GM12891 (cell line): ENCODE measurements around the gene RPP38.

Experiments
- PAX5 ChIP-seq: IDR thresholded peaks from 2 replicates; pipeline ENCODE4 v1.6.1; 2011; ENCODE audit warnings: low read length, moderate library complexity, mild to moderate bottlenecking; ENCODE audit not compliant: insufficient read depth, severe bottlenecking
- POLR2A ChIP-seq: IDR thresholded peaks from 2 replicates; pipeline ENCODE4 v1.6.1; 2011; ENCODE audit warnings: low read depth, low read length, control low read depth
- POLR2AphosphoS5 ChIP-seq: IDR thresholded peaks from 2 replicates; pipeline ENCODE4 v1.6.1; 2011; ENCODE audit warnings: low read depth, low read length, control low read depth
- SPI1 ChIP-seq: IDR thresholded peaks from 2 replicates; pipeline ENCODE4 v1.6.1; 2011; ENCODE audit warnings: low read depth, low read length, control low read depth
- TAF1 ChIP-seq: IDR thresholded peaks from 2 replicates; pipeline ENCODE4 v1.6.1; 2011; ENCODE audit warnings: low read depth, low read length, control low read depth

- TF ChIP-seq TAF1: no peak
- no peak for TF ChIP-seq POLR2A
- TF ChIP-seq POLR2AphosphoS5: no peak
- TF ChIP-seq SPI1: no peak
- no peak for TF ChIP-seq PAX5
These were observed 52.1 kb downstream of the RPP38 start for GRCh38 chr10:15149042-15149771.
